COR-L47 (cell line): ENCODE data around the gene SLC30A7.
"Not testable (repeated sequence)": the region's sequence is repeated elsewhere in the genome, so short reads cannot be mapped to it uniquely, and the experiment has no call there.

Source experiments
- DNase-seq: peaks from one replicate; lab custom pipeline; 2025; lab: John Stamatoyannopoulos, UW

The SLC30A7 gene

GRCh38 chr1:100895540-100896480, at the start of gene SLC30A7:
Gene SLC30A7, plus strand, starts transcription at chr1:100896090. Its CDS starts 173 bp downstream, at chr1:100896263.
- peak; percentile 71 for DNase-seq

- DNase-seq, result no peak
Observed at GRCh38 chr1:100847361-100848082, 48.4 kb upstream of the SLC30A7 start.

GRCh38 chr1:100851726-100852125, 44.2 kb upstream of the SLC30A7 start:
- no peak for DNase-seq

- DNase-seq, result no peak
Observed at GRCh38 chr1:100852976-100853375, 42.9 kb upstream of the SLC30A7 start.

GRCh38 chr1:100855116-100855515, 40.8 kb upstream of the SLC30A7 start:
- not testable (repeated sequence) for DNase-seq

- DNase-seq, result no peak
Observed at GRCh38 chr1:100860397-100860991, 35.4 kb upstream of the SLC30A7 start.

- DNase-seq, result no peak
Observed at GRCh38 chr1:100861379-100861778, 34.5 kb upstream of the SLC30A7 start.

GRCh38 chr1:100862591-100862990, 33.3 kb upstream of the SLC30A7 start:
- no peak for DNase-seq

- peak; percentile 4 for DNase-seq
Observed at GRCh38 chr1:100866041-100866900, 29.6 kb upstream of the SLC30A7 start.

GRCh38 chr1:100866901-100867206, 29.0 kb upstream of the SLC30A7 start:
- DNase-seq, result no peak

GRCh38 chr1:100868364-100868995, 27.4 kb upstream of the SLC30A7 start:
- peak; percentile 24 for DNase-seq

- DNase-seq, result no peak
Observed at GRCh38 chr1:100869996-100870395, 25.9 kb upstream of the SLC30A7 start.

- no peak for DNase-seq
Observed at GRCh38 chr1:100874433-100874832, 21.5 kb upstream of the SLC30A7 start.

GRCh38 chr1:100875228-100875627, 20.7 kb upstream of the SLC30A7 start:
- DNase-seq, result no peak

- DNase-seq, result no peak
Observed at GRCh38 chr1:100876291-100876690, 19.6 kb upstream of the SLC30A7 start.

GRCh38 chr1:100879422-100879821, 16.5 kb upstream of the SLC30A7 start:
- DNase-seq, result no peak

- DNase-seq, result no peak
Observed at GRCh38 chr1:100881687-100882086, 14.2 kb upstream of the SLC30A7 start.

- DNase-seq, result no peak
Observed at GRCh38 chr1:100882698-100883097, 13.2 kb upstream of the SLC30A7 start.

- peak; percentile 16 for DNase-seq
Observed at GRCh38 chr1:100883963-100884362, 11.9 kb upstream of the SLC30A7 start.

- not testable (repeated sequence) for DNase-seq
Observed at GRCh38 chr1:100889007-100889406, 6.9 kb upstream of the SLC30A7 start.

GRCh38 chr1:100889869-100890482, 5.9 kb upstream of the SLC30A7 start:
- DNase-seq, result not testable (repeated sequence)
